Astrocyte (in vitro differentiated cells and primary cell): Measurements from ENCODE around the gene HES6. TPM values are rescaled to one million over a fixed set of nuclear protein-coding genes. Genes with fewer than 3 reads are reported as not detected.

Source experiments
- DNase-seq: peaks from one replicate; pipeline ENCODE4 v3.0.0-alpha.2; 2010; ENCODE audit warnings: low read depth
- FAIRE-seq: peaks from 2 replicates; lab custom pipeline; 2011; peaks lifted over from hg19 to GRCh38; lab: Jason Lieb, UNC
- H2AFZ ChIP-seq: 2 replicates; pipeline ENCODE4 v1.6.0; 2012; ENCODE audit warnings: low read depth, low read length, inconsistent platforms
- H3K27ac ChIP-seq: 2 replicates; pipeline ENCODE4 v1.5.1; 2011; ENCODE audit warnings: low read depth, low read length, inconsistent platforms
- H3K27me3 ChIP-seq: 2 replicates; pipeline ENCODE4 v1.6.0; 2011; ENCODE audit warnings: low read length, inconsistent platforms; ENCODE audit not compliant: insufficient read depth
- H3K36me3 ChIP-seq: 2 replicates; pipeline ENCODE4 v1.5.1; 2011; ENCODE audit warnings: low read length, inconsistent platforms; ENCODE audit not compliant: insufficient read depth
- H3K4me1 ChIP-seq: 2 replicates; pipeline ENCODE4 v1.5.1; 2011; ENCODE audit warnings: low read length, inconsistent platforms; ENCODE audit not compliant: insufficient read depth
- H3K4me2 ChIP-seq: 2 replicates; pipeline ENCODE4 v1.6.0; 2012; ENCODE audit warnings: low read length, inconsistent platforms
- H3K4me3 ChIP-seq: 2 replicates; pipeline ENCODE4 v1.5.1; 2011; ENCODE audit warnings: low read depth, mild to moderate bottlenecking, low read length, inconsistent platforms; ENCODE audit not compliant: insufficient read depth
- H3K79me2 ChIP-seq: 2 replicates; pipeline ENCODE4 v1.6.0; 2012; ENCODE audit warnings: mild to moderate bottlenecking, low read length, inconsistent platforms; ENCODE audit not compliant: insufficient read depth
- H3K9ac ChIP-seq: 2 replicates; pipeline ENCODE4 v1.6.0; 2012; ENCODE audit warnings: mild to moderate bottlenecking, low read length, inconsistent platforms
- H3K9me3 ChIP-seq: 2 replicates; pipeline ENCODE4 v1.5.1; 2012; ENCODE audit warnings: low read depth, mild to moderate bottlenecking, low read length, inconsistent platforms; ENCODE audit not compliant: insufficient read depth
- H4K20me1 ChIP-seq: 2 replicates; pipeline ENCODE4 v1.6.0; 2012; ENCODE audit warnings: low read length, inconsistent platforms; ENCODE audit not compliant: insufficient read depth
- H3K27ac Mint-ChIP-seq: one replicate; pipeline ENCODE4 v1.8.0; 2021; ENCODE audit warnings: mild to moderate bottlenecking, mixed read lengths; ENCODE audit not compliant: unreplicated experiment
- H3K27me3 Mint-ChIP-seq: one replicate; pipeline ENCODE4 v1.8.0; 2021; ENCODE audit warnings: low read depth, mixed read lengths; ENCODE audit not compliant: unreplicated experiment
- H3K36me3 Mint-ChIP-seq: one replicate; pipeline ENCODE4 v1.8.0; 2021; ENCODE audit warnings: low read depth, mixed read lengths; ENCODE audit not compliant: unreplicated experiment
- H3K4me1 Mint-ChIP-seq: one replicate; pipeline ENCODE4 v1.8.0; 2021; ENCODE audit warnings: low read depth, mixed read lengths; ENCODE audit not compliant: unreplicated experiment
- H3K4me3 Mint-ChIP-seq: one replicate; pipeline ENCODE4 v1.8.0; 2021; ENCODE audit warnings: mild to moderate bottlenecking, moderate library complexity, mixed read lengths; ENCODE audit not compliant: unreplicated experiment
- H3K9me3 Mint-ChIP-seq: one replicate; pipeline ENCODE4 v1.8.0; 2021; ENCODE audit warnings: mild to moderate bottlenecking, mixed read lengths; ENCODE audit not compliant: unreplicated experiment
- EZH2 ChIP-seq: IDR thresholded peaks from 2 replicates; pipeline ENCODE4 v1.6.1; 2012; ENCODE audit warnings: mild to moderate bottlenecking, low read length, inconsistent platforms; ENCODE audit not compliant: insufficient read depth
- total RNA-seq: library from RNA; stranded (reverse); gene quantifications from 2 replicates; pipeline ENCODE4 v1.2.1, GENCODE V29; 2021
- TF ChIP-seq, protein P1 (sequence below): IDR thresholded peaks from 2 replicates; pipeline ENCODE4 v1.5.1; 2011; ENCODE audit warnings: low read depth, mild to moderate bottlenecking, inconsistent platforms, low read length, moderate library complexity; ENCODE audit not compliant: insufficient read depth

The HES6 gene
- total RNA-seq, 1 donor from 2014 or later: 3.0 TPM

DNA sequence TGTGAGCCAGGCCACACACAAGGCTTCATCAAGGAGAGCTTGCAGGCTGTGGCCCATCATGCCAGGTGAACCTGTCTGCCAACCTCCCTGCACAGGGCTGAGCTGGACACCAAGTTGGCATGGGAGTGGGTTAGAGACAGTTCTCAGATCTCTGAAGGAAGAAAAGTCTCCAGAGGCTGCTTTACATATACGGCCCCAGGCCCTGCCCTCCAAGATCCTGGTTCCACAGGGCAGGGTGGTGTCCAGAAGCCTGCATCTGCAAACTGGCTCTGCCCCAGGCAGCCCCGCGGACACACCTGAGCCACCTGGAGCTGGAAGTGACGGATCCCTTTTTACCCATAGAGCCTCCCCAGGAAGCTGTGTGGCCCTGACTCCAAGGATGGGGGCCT is 24.2 kb upstream of the HES6 start:
- H3K9me3 ChIP-seq: no peaks in the 10 kb centered on the region
- H3K27me3 ChIP-seq: no peaks in the 10 kb centered on the region
- H3K4me3 Mint-ChIP-seq: no peak overlapping the region
- TF ChIP-seq EZH2: no peak
- TF ChIP-seq, protein P1, sequence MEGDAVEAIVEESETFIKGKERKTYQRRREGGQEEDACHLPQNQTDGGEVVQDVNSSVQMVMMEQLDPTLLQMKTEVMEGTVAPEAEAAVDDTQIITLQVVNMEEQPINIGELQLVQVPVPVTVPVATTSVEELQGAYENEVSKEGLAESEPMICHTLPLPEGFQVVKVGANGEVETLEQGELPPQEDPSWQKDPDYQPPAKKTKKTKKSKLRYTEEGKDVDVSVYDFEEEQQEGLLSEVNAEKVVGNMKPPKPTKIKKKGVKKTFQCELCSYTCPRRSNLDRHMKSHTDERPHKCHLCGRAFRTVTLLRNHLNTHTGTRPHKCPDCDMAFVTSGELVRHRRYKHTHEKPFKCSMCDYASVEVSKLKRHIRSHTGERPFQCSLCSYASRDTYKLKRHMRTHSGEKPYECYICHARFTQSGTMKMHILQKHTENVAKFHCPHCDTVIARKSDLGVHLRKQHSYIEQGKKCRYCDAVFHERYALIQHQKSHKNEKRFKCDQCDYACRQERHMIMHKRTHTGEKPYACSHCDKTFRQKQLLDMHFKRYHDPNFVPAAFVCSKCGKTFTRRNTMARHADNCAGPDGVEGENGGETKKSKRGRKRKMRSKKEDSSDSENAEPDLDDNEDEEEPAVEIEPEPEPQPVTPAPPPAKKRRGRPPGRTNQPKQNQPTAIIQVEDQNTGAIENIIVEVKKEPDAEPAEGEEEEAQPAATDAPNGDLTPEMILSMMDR: no peak
- no peak overlapping the region for H2AFZ ChIP-seq
- H3K27me3 Mint-ChIP-seq: peaks cover 2% of the 10 kb centered on the region
- H3K79me2 ChIP-seq: no peaks in the 10 kb centered on the region
- peaks cover 16% of the 10 kb centered on the region for H3K4me1 ChIP-seq
- no peak overlapping the region for H3K4me3 ChIP-seq
- peaks cover 3% of the 10 kb centered on the region for H3K36me3 Mint-ChIP-seq
- no peaks in the 10 kb centered on the region for H4K20me1 ChIP-seq
- no peak for FAIRE-seq
- H3K36me3 ChIP-seq: peaks cover 3% of the 10 kb centered on the region
- peaks cover 23% of the 10 kb centered on the region for H3K4me1 Mint-ChIP-seq
- H3K9me3 Mint-ChIP-seq: no peaks in the 10 kb centered on the region
- no peak overlapping the region for H3K27ac ChIP-seq
- no peak overlapping the region for H3K9ac ChIP-seq
- no peak for DNase-seq
- no peak overlapping the region for H3K27ac Mint-ChIP-seq
- H3K4me2 ChIP-seq: no peak overlapping the region

DNA sequence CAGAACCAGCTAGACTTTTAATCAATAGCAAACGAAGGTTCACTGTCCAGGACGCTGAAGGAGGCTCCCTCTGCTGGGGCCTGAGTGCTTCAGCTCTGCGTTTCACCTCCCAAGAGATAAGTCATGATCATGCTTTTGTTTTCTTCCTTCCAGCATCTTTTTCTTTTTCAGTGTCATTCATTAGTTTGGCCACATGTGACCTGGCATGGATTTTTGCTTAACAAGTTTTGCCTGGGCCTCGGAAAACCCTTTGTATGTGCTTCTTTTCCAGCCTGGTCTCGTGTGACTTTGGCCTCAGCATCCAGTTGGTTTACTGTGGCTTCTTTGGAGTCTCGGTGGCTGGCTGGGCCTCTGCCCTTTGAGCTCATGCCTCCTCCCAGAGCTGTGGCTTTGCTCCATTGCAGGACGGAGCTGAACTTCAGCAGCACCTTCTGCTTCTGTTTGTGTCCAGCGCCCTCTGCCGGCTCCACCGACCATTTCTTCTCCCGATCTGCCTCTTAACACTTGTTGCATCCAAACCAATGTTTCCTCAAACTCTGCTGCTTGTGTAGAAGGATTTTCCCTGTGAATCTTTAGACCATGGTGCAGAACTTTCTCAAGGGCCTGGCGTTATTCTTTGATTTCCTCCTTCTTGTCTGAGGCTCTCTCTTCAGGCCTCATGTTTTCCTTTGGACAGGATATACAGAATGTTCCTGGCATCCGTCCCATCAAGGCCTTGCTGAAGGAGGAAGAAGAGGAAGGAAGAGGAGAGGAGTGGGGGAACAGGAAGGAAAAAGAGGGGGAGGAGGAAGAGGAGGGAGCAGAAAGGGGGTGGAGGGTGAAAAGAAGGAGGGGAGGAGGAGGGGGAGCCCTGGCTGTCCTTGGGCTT is 23.6 kb upstream of the HES6 start:
- Histone ChIP-seq H3K27ac (no peak overlapping the region), H3K27me3 (no peaks in the 10 kb centered on the region), H3K4me1 (peaks cover 16% of the 10 kb centered on the region), H2AFZ (no peak overlapping the region), H3K9ac (no peak overlapping the region), H3K4me3 (no peak overlapping the region), H3K36me3 (peaks cover 1% of the 10 kb centered on the region), H4K20me1 (no peaks in the 10 kb centered on the region), H3K79me2 (no peaks in the 10 kb centered on the region), H3K4me2 (no peak overlapping the region), H3K9me3 (no peaks in the 10 kb centered on the region)
- TF ChIP-seq EZH2: no peak
- TF ChIP-seq, protein P1: peak; percentile 85
- peak; percentile 76 for DNase-seq
- Mint-ChIP-seq H3K4me3 (no peak overlapping the region), H3K36me3 (peaks cover 3% of the 10 kb centered on the region), H3K27me3 (no peaks in the 10 kb centered on the region), H3K27ac (peak overlapping the region; percentile 66), H3K4me1 (peaks cover 23% of the 10 kb centered on the region), H3K9me3 (no peaks in the 10 kb centered on the region)
- FAIRE-seq: peak; percentile 77
